Gastrocnemius medialis (tissue), 4 donors: Measurements from ENCODE around the gene MEF2C.

Experiments
- POLR2A ChIP-seq, 2 donors: fragments of 450-650 bp; IDR thresholded peaks; one replicate each; pipeline ENCODE4 v1.6.1; 2017; ENCODE audit warnings: antibody characterized with exemption in 2 of 2, mild to moderate bottlenecking in 2 of 2, moderate library complexity in 2 of 2
- TF ChIP-seq, protein P1 (sequence below), 5 experiments: fragments of 450-650 bp in 3 of 5; fragments of 200-600 bp in 2 of 5; sonication (generic) in 2 of 5; IDR thresholded peaks in 4 of 5; conservative IDR thresholded peaks in 1 of 5; 1 replicate in 4 of 5; 2 replicates in 1 of 5; pipeline ENCODE4 v1.5.1; 2016 to 2019; ENCODE audit warnings: antibody characterized with exemption in 5 of 5, mild to moderate bottlenecking in 3 of 5, moderate library complexity in 3 of 5

DNA sequence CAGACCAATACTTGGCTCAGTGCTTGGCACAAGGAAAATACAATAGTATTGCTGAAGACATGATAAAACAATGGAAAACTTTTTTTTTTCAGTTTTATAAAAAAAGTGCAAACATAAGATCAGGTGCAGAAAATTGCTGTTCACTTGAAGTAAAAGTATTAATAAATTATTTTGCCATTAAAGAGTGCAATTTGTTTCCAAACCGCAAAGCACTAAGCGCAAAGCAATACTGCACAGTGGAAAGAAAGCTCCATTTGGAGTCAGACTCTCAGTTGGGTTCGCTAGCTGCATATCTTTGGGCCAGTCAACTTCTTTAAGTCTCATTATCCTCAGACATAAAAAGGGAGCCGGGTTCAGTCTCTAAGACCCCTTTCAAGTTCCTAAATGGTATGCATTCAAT is 45.8 kb downstream of the MEF2C start:
- no peak for TF ChIP-seq POLR2A (IDR thresholded peaks at IDR 0.05)
- TF ChIP-seq, protein P1, sequence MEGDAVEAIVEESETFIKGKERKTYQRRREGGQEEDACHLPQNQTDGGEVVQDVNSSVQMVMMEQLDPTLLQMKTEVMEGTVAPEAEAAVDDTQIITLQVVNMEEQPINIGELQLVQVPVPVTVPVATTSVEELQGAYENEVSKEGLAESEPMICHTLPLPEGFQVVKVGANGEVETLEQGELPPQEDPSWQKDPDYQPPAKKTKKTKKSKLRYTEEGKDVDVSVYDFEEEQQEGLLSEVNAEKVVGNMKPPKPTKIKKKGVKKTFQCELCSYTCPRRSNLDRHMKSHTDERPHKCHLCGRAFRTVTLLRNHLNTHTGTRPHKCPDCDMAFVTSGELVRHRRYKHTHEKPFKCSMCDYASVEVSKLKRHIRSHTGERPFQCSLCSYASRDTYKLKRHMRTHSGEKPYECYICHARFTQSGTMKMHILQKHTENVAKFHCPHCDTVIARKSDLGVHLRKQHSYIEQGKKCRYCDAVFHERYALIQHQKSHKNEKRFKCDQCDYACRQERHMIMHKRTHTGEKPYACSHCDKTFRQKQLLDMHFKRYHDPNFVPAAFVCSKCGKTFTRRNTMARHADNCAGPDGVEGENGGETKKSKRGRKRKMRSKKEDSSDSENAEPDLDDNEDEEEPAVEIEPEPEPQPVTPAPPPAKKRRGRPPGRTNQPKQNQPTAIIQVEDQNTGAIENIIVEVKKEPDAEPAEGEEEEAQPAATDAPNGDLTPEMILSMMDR (IDR thresholded peaks at IDR 0.05 in 4 of 5, conservative IDR thresholded peaks at IDR 0.05 in 1 of 5): no peak
